ENCODE data around the gene CD34. TPM values are rescaled to one million over a fixed set of nuclear protein-coding genes. Genes with fewer than 3 reads are reported as not detected.
"Not testable (repeated sequence)": the region's sequence is repeated elsewhere in the genome, so short reads cannot be mapped to it uniquely, and the experiment has no call there.

CD34 gene
- total RNA-seq, 1 experiment from 2014 or later, result 0.11 TPM

DNA sequence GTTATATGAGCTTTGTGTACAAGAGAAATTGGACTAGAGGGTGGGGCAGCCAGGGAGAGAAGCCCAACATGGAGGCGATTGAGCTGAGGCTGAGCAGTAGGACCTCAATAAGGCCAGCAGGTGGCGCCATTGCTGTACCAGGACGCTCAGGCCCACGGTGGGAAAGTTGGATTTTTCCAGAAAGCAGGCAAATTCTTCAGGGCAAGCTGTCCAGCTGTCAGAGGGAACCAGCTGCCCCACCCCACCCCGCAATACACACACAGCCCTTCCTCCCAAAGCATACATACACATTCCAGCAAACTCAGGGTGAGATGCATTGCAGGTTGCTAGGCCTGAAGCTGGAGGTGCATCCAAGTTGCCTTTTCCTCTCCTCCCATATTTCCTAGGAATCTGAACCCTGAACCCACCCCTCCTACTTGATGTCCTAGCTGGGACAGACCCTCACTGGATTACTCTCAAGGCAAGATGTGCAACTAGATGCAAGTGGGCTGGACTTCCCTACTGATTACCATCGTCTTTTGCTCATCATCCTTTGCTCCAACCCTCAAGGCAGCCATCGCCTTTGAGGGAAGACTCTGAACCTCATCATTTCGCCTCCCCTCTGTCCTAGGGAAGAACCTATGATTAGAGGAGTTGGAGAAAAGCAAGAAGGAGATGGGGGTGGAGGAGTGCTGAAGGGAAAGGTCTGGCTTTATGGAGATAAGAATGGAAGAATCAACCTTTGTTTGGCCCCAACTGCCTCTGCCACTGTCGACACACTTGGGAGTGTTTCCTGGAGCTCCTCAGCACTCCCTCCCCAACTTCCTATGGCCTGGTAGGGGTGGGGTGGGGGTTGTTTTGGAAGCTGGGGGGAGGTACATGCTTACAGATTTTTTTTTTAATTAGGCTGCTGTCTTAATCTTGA is 25.5 kb downstream of the CD34 start:
- H3K4me1 ChIP-seq (replicated peaks), result peaks cover 27% of the 10 kb centered on the region
- no peaks in the 10 kb centered on the region for H3K9me3 ChIP-seq (replicated peaks)
- no peak overlapping the region for H3K27ac ChIP-seq
- H3K36me3 ChIP-seq, result no peaks in the 10 kb centered on the region
- no peak overlapping the region for H3K4me3 ChIP-seq
- no peaks in the 10 kb centered on the region for H3K27me3 ChIP-seq (replicated peaks)
- peak; percentile 68 to 87 for DNase-seq (ENCODE audit: low read depth in 1 of 2, low spot score in 2 of 2)

DNA sequence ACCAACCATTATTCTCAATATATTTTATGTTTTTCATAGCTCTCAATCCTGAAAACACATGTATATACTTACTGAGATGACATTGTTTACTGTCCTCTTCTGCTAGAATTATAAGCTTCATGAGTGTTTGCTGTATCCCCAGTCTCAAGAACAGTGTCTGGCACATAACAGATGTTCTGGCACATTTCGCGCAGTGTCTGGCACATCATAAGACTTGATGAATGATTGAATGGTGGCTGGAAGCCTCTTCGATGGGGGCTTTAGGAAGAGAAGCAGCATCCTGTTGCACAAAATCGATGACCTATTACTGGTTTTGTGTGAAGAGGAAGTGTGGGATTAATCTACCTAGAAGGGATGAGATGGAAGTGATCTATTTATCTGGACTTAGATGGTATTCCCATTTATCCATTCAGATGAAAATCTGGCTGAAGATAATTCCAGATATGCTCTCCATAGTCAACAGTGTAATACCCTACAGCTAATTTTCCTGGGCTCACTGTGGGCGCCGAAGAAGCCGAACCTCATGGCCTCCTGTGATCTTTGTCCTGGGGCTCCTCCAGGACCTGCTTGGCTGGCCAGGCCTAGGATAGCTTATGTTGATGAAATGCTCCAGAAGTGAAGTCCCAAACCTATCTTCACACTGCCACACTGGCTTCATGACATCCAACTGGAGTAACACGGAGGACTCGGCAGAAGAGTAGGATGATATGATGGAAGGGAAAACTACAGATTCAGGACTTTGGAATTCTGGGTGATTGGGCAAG is 26.5 kb downstream of the CD34 start:
- no peak for DNase-seq (ENCODE audit: low read depth in 1 of 2, low spot score in 2 of 2)
- no peak overlapping the region for H3K27ac ChIP-seq
- no peak overlapping the region for H3K4me3 ChIP-seq
- no peaks in the 10 kb centered on the region for H3K9me3 ChIP-seq (replicated peaks)
- H3K27me3 ChIP-seq (replicated peaks), result no peaks in the 10 kb centered on the region
- H3K4me1 ChIP-seq (replicated peaks), result peaks cover 17% of the 10 kb centered on the region
- H3K36me3 ChIP-seq, result no peaks in the 10 kb centered on the region

DNA sequence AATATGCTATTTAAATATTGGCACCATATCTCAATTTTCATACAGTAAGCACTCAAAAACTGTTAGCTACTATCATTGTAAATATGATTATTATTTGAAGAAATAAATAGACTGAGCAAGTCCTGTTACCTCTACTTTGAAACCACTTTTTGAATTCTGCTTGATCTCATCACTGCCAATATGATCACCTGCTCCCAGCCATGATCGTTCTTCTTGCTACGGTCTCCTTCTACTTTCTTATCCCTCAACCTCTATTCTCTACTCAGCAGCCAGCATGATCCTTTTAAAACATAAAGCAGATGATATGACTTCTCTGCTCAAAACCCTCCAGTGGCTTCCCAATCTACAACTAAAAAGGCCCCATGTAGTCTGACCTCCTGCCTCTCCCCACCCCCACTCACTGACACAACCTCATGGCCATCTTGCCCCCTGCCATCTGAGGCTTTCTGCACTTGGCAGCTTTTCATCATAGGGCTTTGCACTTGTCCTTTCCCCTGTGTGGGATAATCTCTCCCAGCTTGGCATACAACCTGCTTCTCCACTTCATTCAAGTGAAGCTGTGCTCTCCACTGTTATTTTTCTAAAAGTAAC is 27.2 kb downstream of the CD34 start:
- H3K9me3 ChIP-seq (replicated peaks), result no peaks in the 10 kb centered on the region
- no peak overlapping the region for H3K4me3 ChIP-seq
- H3K4me1 ChIP-seq (replicated peaks), result peaks cover 10% of the 10 kb centered on the region
- no peaks in the 10 kb centered on the region for H3K27me3 ChIP-seq (replicated peaks)
- no peak for DNase-seq (ENCODE audit: low read depth in 1 of 2, low spot score in 2 of 2)
- no peak overlapping the region for H3K27ac ChIP-seq
- no peaks in the 10 kb centered on the region for H3K36me3 ChIP-seq

DNA sequence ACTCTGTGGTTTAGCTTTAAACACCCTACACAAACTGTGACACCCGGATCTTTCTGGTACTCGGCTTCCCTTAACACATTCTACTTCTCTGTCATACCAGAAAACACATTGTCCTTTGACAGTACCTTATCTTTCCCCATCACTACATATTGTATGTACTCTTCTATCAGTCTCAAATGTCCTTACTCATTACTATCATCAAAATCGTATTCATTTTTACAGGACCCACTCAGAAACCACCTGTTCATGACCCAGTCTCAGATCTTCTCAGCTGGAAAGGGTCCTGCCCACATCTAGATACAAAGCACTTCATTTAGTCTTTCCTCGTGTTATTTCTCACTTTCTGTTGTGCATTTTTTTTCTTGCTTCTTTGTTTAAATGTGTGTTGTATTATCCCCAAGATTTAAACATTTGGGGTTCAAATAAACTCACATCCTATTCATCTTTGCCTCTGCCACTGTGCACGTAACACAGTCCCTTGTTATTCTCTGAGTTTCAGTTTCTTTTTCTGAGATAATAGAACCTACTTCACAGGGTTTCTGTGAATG is 27.7 kb downstream of the CD34 start:
- H3K4me3 ChIP-seq, result no peak overlapping the region
- H3K27ac ChIP-seq, result no peak overlapping the region
- peaks cover 5% of the 10 kb centered on the region for H3K4me1 ChIP-seq (replicated peaks)
- H3K27me3 ChIP-seq (replicated peaks), result no peaks in the 10 kb centered on the region
- H3K9me3 ChIP-seq (replicated peaks), result no peaks in the 10 kb centered on the region
- DNase-seq (ENCODE audit: low read depth in 1 of 2, low spot score in 2 of 2), result no peak
- no peaks in the 10 kb centered on the region for H3K36me3 ChIP-seq

DNA sequence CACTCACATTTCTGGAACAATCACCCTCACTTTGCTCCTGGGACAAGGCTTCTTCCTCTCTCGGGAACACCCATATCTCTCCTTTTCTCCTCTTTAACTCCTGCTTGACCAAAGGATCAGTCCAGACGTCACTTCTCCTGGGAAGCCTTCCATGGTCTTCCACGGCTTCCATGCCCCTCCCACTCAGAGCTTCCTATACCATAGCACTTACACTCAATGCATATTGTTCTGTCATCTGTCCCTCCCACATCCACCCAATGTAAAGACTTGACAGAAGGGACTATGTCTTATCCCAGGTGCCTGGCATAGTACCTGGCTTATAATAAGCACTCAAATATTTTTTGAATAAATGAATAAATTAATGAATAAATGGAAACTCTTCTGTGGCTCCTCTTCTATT is 28.2 kb downstream of the CD34 start:
- H3K27me3 ChIP-seq (replicated peaks), result no peaks in the 10 kb centered on the region
- H3K36me3 ChIP-seq, result no peaks in the 10 kb centered on the region
- no peaks in the 10 kb centered on the region for H3K9me3 ChIP-seq (replicated peaks)
- H3K4me3 ChIP-seq, result no peak overlapping the region
- DNase-seq (ENCODE audit: low read depth in 1 of 2, low spot score in 2 of 2), result no peak
- H3K27ac ChIP-seq, result no peak overlapping the region
- peaks cover 5% of the 10 kb centered on the region for H3K4me1 ChIP-seq (replicated peaks)

DNA sequence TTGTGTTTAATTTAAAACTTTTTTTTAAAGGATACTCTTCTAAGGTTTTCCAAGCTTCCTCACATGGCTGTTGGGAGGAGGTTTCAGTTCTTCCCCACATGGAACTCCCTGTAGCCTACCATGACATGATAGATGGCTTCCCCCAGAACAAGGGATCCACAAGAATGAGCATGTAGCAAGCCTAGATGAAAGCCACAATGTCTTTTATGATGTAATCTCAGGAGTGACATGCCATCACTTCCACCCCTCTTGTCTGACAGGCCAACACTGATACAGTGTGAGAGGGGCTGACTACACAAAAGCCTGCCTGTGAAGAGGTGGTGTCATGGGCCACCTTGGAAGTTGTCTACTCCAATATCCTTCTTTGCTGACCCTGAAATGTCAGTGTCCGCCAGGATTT is 32.0 kb downstream of the CD34 start:
- Histone ChIP-seq H3K9me3 (replicated peaks) (no peaks in the 10 kb centered on the region), H3K4me3 (no peak overlapping the region), H3K4me1 (replicated peaks) (no peaks in the 10 kb centered on the region), H3K27ac (no peak overlapping the region), H3K27me3 (replicated peaks) (no peaks in the 10 kb centered on the region), H3K36me3 (no peaks in the 10 kb centered on the region)
- DNase-seq (ENCODE audit: low read depth in 1 of 2, low spot score in 2 of 2), result peak in 1 of 2 experiments; percentile 13

DNA sequence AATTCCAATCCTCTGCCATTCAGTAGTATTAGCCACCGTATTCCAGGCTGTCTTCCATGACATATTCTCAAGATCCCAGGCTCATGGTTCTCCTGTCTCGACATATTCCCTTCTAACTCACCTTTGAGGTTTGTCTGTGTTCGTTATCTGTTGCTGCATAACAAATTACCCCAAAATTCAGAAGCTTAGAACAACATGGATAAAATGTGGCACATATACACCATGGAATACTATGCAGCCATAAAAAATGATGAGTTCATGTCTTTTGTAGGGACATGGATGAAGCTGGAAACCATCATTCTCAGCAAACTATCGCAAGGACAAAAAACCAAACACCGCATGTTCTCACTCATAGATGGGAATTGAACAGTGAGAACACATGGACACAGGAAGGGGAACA is 33.0 kb downstream of the CD34 start:
- not testable (repeated sequence) for H3K9me3 ChIP-seq (replicated peaks); H3K27me3 ChIP-seq (replicated peaks); H3K36me3 ChIP-seq; DNase-seq (ENCODE audit: low read depth in 1 of 2, low spot score in 2 of 2); H3K27ac ChIP-seq; H3K4me3 ChIP-seq; H3K4me1 ChIP-seq (replicated peaks)

DNA sequence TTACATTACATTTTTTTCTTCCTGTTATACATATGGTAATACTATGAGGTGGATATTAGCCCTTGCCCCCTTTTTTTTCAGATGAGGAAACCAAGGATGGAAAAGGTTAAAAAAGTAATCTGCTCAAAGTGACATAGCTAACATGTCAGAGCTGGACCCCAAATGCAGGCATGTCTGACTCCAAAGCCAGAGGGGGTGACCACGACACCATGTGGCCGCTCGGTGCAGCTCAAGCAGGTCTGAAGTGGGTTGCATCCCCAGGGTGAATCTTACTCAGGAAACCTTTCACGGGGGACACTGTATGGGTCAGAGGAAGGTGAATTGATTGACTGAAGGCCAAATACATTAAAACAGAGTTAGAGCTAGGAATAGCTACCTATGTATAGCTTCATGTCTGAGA is 34.8 kb downstream of the CD34 start:
- H3K27me3 ChIP-seq (replicated peaks), result no peaks in the 10 kb centered on the region
- H3K27ac ChIP-seq, result no peak overlapping the region
- H3K4me3 ChIP-seq, result no peak overlapping the region
- no peaks in the 10 kb centered on the region for H3K36me3 ChIP-seq
- no peaks in the 10 kb centered on the region for H3K4me1 ChIP-seq (replicated peaks)
- H3K9me3 ChIP-seq (replicated peaks), result no peaks in the 10 kb centered on the region
- DNase-seq (ENCODE audit: low read depth in 1 of 2, low spot score in 2 of 2), result no peak

DNA sequence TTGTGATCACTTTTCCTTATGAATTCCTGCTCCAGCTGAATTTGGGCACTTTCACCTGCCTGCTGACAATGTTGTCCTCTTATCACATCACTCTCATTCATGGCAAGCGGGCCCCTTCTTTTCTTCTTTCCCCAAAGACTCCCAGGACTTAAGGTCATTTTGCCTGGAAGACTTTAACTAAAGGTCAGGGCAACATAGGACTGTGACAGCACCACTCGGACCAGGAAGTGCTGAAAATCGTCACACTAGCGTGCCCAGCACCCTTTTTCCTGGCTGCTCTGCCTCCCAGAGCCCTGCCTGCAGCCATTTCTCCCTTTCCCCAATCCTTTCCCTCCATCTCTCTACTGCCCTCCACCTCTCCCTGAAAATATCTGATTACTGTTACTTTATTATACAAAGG is 35.4 kb downstream of the CD34 start:
- no peak for DNase-seq (ENCODE audit: low read depth in 1 of 2, low spot score in 2 of 2)
- Histone ChIP-seq H3K36me3 (no peaks in the 10 kb centered on the region), H3K9me3 (replicated peaks) (no peaks in the 10 kb centered on the region), H3K4me1 (replicated peaks) (no peaks in the 10 kb centered on the region), H3K27ac (no peak overlapping the region), H3K27me3 (replicated peaks) (no peaks in the 10 kb centered on the region), H3K4me3 (no peak overlapping the region)

DNA sequence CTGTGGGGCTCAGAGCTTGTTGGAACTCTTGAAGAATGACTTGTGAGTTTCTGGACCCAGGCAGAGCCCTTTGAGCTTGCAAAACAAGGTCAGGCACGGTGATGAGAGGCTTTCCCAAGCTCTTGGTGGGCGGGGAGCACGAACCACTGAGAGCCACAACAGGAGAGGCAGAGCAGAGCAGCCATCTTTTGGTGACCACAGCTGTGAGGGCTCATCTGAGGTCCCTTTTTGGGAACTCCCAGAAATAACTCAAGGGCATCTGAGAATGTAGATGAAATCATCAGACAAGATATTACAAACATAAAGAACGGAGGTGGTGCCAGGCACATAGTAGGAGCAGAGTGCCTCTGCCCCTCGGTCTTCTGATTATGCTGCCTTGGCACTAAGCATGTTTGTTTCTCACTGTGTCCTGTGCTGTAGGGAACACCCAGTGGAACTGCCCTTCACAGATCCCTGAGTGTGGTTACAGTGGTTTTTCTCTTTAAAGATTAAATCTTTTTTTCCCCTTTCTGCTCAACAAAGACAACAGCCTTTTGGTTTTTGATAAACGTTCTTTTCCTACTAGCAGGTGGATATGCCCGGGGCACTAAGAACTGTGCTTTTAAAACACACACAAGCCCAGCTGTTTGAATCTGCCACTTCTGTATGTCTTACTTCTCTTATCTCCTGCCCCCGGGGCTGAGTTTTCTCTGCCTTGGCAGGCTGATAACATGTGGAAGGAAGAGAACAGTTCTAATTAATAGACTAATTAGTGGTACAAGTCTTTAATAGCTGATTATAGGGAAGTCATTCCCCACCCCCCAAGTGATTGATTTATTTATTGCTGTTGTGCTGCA is 37.7 kb downstream of the CD34 start:
- Histone ChIP-seq H3K4me1 (replicated peaks) (peaks cover 10% of the 10 kb centered on the region), H3K36me3 (no peaks in the 10 kb centered on the region), H3K9me3 (replicated peaks) (no peaks in the 10 kb centered on the region), H3K4me3 (no peak overlapping the region), H3K27ac (no peak overlapping the region), H3K27me3 (replicated peaks) (no peaks in the 10 kb centered on the region)
- DNase-seq (ENCODE audit: low read depth in 1 of 2, low spot score in 2 of 2), result no peak

DNA sequence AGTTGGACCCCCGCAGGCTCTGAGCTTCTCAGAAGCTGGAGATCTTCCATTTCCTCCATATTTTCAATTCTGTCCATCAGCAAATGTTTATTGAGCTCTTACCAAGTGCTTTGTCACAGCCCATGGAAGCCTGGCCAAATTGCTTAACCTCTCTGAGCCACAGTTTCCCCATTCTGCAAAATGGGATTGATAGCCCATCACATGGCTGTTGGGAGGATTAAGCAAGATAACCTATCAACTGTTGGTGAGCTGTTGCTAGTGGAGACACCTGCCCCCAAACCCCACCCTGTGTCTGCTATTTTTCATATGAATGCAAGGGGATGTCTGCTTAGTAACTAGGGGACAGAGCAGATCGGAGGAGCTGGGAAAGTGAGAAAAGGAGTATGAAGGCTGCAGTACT is 38.3 kb downstream of the CD34 start:
- Histone ChIP-seq H3K27ac (no peak overlapping the region), H3K9me3 (replicated peaks) (no peaks in the 10 kb centered on the region), H3K36me3 (peaks cover 5% of the 10 kb centered on the region; the same call in 1 of the 2 replicates), H3K27me3 (replicated peaks) (no peaks in the 10 kb centered on the region), H3K4me1 (replicated peaks) (peaks cover 15% of the 10 kb centered on the region), H3K4me3 (no peak overlapping the region)
- DNase-seq (ENCODE audit: low read depth in 1 of 2, low spot score in 2 of 2), result no peak

DNA sequence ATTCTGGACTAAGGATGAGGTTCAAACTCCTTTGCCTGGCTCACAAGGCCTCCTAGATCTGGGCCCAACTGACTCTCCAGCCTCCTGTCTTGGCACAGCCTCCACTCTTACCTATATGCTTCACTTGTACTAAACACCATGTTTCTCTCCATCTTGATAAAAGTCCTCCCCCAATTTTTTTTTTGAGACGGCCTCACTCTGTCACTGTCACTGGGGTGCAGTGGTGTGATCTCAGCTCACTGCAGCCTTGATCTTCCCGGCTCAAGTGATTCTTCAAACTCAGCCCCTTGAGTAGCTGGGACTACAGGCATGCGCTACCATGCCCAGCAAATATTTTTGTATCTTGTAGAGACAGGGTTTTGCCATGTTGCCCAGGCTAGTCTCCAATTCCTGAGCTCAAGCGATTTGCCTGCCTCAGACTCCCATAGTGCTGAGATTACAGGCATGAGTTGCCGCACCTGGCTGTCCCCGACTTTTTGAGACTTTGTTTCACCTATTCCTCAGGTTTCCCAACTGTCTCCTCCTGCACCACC is 39.7 kb downstream of the CD34 start:
- H3K36me3 ChIP-seq, result peaks cover 14% of the 10 kb centered on the region
- no peaks in the 10 kb centered on the region for H3K9me3 ChIP-seq (replicated peaks)
- peaks cover 15% of the 10 kb centered on the region for H3K4me1 ChIP-seq (replicated peaks)
- H3K4me3 ChIP-seq, result no peak overlapping the region
- no peaks in the 10 kb centered on the region for H3K27me3 ChIP-seq (replicated peaks)
- H3K27ac ChIP-seq, result no peak overlapping the region
- no peak for DNase-seq (ENCODE audit: low read depth in 1 of 2, low spot score in 2 of 2)

Data from SJSA1 (cell line).